Measurements from ENCODE around the gene TYMS.

The TYMS gene

GRCh38 chr18:647304-647703 is 10.1 kb upstream of the TYMS start:
- DNase-seq (ENCODE audit: low spot score): no peak

- no peak for DNase-seq (ENCODE audit: low spot score)
These were observed 8.1 kb upstream of the TYMS start for GRCh38 chr18:649341-649740.

GRCh38 chr18:650428-650858 is 7.0 kb upstream of the TYMS start:
- no peak for DNase-seq (ENCODE audit: low spot score)

GRCh38 chr18:652131-652530 is 5.3 kb upstream of the TYMS start:
- DNase-seq (ENCODE audit: low spot score): peak; percentile 29

- DNase-seq (ENCODE audit: low spot score): no peak
These were observed 3.9 kb upstream of the TYMS start for GRCh38 chr18:653512-653911.

- DNase-seq (ENCODE audit: low spot score): no peak
These were observed 2.9 kb upstream of the TYMS start for GRCh38 chr18:654601-655000.

- no peak for DNase-seq (ENCODE audit: low spot score)
These were observed 2.0 kb upstream of the TYMS start for GRCh38 chr18:655445-655844.

- DNase-seq (ENCODE audit: low spot score): peak; percentile 92
These were observed 821 bp downstream of the TYMS start for GRCh38 chr18:658001-658946.

- no peak for DNase-seq (ENCODE audit: low spot score)
These were observed 1.6 kb downstream of the TYMS start for GRCh38 chr18:658947-659533.

- no peak for DNase-seq (ENCODE audit: low spot score)
These were observed 2.1 kb downstream of the TYMS start for GRCh38 chr18:659597-659996.

GRCh38 chr18:662197-662596 is 4.7 kb downstream of the TYMS start:
- DNase-seq (ENCODE audit: low spot score): no peak

- no peak for DNase-seq (ENCODE audit: low spot score)
These were observed 8.7 kb downstream of the TYMS start for GRCh38 chr18:666177-666576.

GRCh38 chr18:666628-667027 is 9.2 kb downstream of the TYMS start:
- no peak for DNase-seq (ENCODE audit: low spot score)

- no peak for DNase-seq (ENCODE audit: low spot score)
These were observed 10.8 kb downstream of the TYMS start for GRCh38 chr18:668260-668659.

- DNase-seq (ENCODE audit: low spot score): no peak
These were observed 11.6 kb downstream of the TYMS start for GRCh38 chr18:669077-669476.

GRCh38 chr18:670522-670921 is 13.1 kb downstream of the TYMS start:
- no peak for DNase-seq (ENCODE audit: low spot score)

- DNase-seq (ENCODE audit: low spot score): no peak
These were observed 14.0 kb downstream of the TYMS start for GRCh38 chr18:671405-671804.

- DNase-seq (ENCODE audit: low spot score): no peak
These were observed 15.9 kb downstream of the TYMS start for GRCh38 chr18:673317-673716.

GRCh38 chr18:673769-674168 is 16.3 kb downstream of the TYMS start:
- no peak for DNase-seq (ENCODE audit: low spot score)

GRCh38 chr18:675307-675706 is 17.9 kb downstream of the TYMS start:
- no peak for DNase-seq (ENCODE audit: low spot score)

GRCh38 chr18:676069-676468 is 18.6 kb downstream of the TYMS start:
- no peak for DNase-seq (ENCODE audit: low spot score)

GRCh38 chr18:676736-677135 is 19.3 kb downstream of the TYMS start:
- no peak for DNase-seq (ENCODE audit: low spot score)

GRCh38 chr18:677145-677544 is 19.7 kb downstream of the TYMS start:
- DNase-seq (ENCODE audit: low spot score): no peak

GRCh38 chr18:677951-678381 is 20.5 kb downstream of the TYMS start:
- DNase-seq (ENCODE audit: low spot score): no peak

All from SW480 (cell line).